HepG2 (cell line): ENCODE measurements around the gene ANKHD1. TPM values are rescaled to one million over a fixed set of nuclear protein-coding genes. Genes with fewer than 3 reads are reported as not detected.

ENCODE experiments used
- ASH2L ChIP-seq: fragments of 300-600, 200-600 bp; sonication (generic); IDR thresholded peaks from 2 replicates; pipeline ENCODE4 v1.7.0; 2017; ENCODE audit warnings: low read depth, mild to moderate bottlenecking, moderate library complexity, mixed read lengths, low read length; ENCODE audit not compliant: insufficient read length
- E2F2 ChIP-seq: sonication (generic); formaldehyde crosslinking; IDR thresholded peaks from 2 replicates; pipeline ENCODE4 v1.4.0; 2020; ENCODE audit warnings: missing genetic modification reagents, borderline replicate concordance
- ETS1 ChIP-seq: sonication (generic); formaldehyde crosslinking; IDR thresholded peaks from 2 replicates; pipeline ENCODE4 v1.4.0; 2020; ENCODE audit warnings: missing genetic modification reagents
- KLF16 ChIP-seq, 2 experiments: sonication (generic) in 1 of 2; formaldehyde crosslinking in 1 of 2; IDR thresholded peaks; 2 replicates each; pipeline versions ENCODE4 v1.6.1 to v1.8.0; 2016 to 2023; ENCODE audit warnings: missing genetic modification reagents in 2 of 2, missing compliant biosample characterization in 1 of 2
- NFAT5 ChIP-seq: sonication (generic); formaldehyde crosslinking; IDR thresholded peaks from 2 replicates; pipeline ENCODE4 v1.4.0; 2020; ENCODE audit warnings: missing genetic modification reagents
- RAD21 ChIP-seq: fragments of 450-650 bp; formaldehyde crosslinking; IDR thresholded peaks from 2 replicates; pipeline ENCODE4 v1.5.0; 2020; ENCODE audit warnings: mild to moderate bottlenecking
- RBM39 ChIP-seq: fragments of 200-400 bp; formaldehyde crosslinking; IDR thresholded peaks from one replicate; pipeline ENCODE4 v1.6.1; 2018; ENCODE audit warnings: antibody characterized with exemption, mild to moderate bottlenecking, low read depth, low read length; ENCODE audit not compliant: poor library complexity, severe bottlenecking
- SALL1 ChIP-seq: sonication (generic); formaldehyde crosslinking; IDR thresholded peaks from 2 replicates; pipeline ENCODE4 v1.8.0; 2022; ENCODE audit warnings: mild to moderate bottlenecking, missing genetic modification reagents
- SMYD3 ChIP-seq: sonication (generic); formaldehyde crosslinking; IDR thresholded peaks from 2 replicates; pipeline ENCODE4 v1.8.1; 2023; ENCODE audit warnings: mild to moderate bottlenecking, missing genetic modification reagents
- TAF1 ChIP-seq: sonication (generic); formaldehyde crosslinking; IDR thresholded peaks from 2 replicates; pipeline ENCODE4 v1.4.0; 2020; ENCODE audit warnings: missing genetic modification reagents
- THAP11 ChIP-seq: IDR thresholded peaks from 2 replicates; pipeline ENCODE4 v1.6.1; 2016; ENCODE audit warnings: missing biosample characterization, missing genetic modification reagents
- TP53 ChIP-seq: sonication (generic); formaldehyde crosslinking; conservative IDR thresholded peaks from 2 replicates; pipeline ENCODE4 v1.4.0; 2020; ENCODE audit warnings: missing genetic modification reagents
- ZGPAT ChIP-seq: IDR thresholded peaks from 2 replicates; pipeline ENCODE4 v1.6.1; 2016; ENCODE audit warnings: mild to moderate bottlenecking
- ZMYM4 ChIP-seq: sonication (generic); formaldehyde crosslinking; IDR thresholded peaks from 2 replicates; pipeline ENCODE4 v1.8.1; 2023; ENCODE audit warnings: mild to moderate bottlenecking, missing genetic modification reagents
- ZNF121 ChIP-seq: sonication (generic); formaldehyde crosslinking; IDR thresholded peaks from 2 replicates; pipeline ENCODE4 v1.5.0; 2020; ENCODE audit warnings: mild to moderate bottlenecking, missing genetic modification reagents
- ZXDC ChIP-seq: sonication (generic); formaldehyde crosslinking; IDR thresholded peaks from 2 replicates; pipeline ENCODE4 v1.5.0; 2020; ENCODE audit warnings: mild to moderate bottlenecking, missing genetic modification reagents
- polyA plus RNA-seq, 8 experiments: library from polyadenylated mRNA; depleted of rRNA in 3 of 8; stranded (reverse) in 7 of 8; unstranded in 1 of 8; fragments of >200 nt; fragmentation: Illumina TruSeq in 4 of 8; extraction: Trizol in 4 of 8; gene quantifications; 2 replicates each; pipeline versions ENCODE4 v1.2.1 to v1.2.3, GENCODE V29; 2011 to 2016; ENCODE audit warnings: low read depth in 4 of 8, missing spikeins in 1 of 8, mixed read lengths in 1 of 8; ENCODE audit not compliant: insufficient read depth in 1 of 8
- total RNA-seq, 5 experiments: library from RNA; depleted of rRNA; stranded (reverse); fragments of >200 nt; fragmentation: Illumina TruSeq; extraction: Trizol; gene quantifications; 2 replicates each; pipeline ENCODE4 v1.2.3, GENCODE V29; 2016; ENCODE audit warnings: low read depth in 1 of 5

The ANKHD1 gene
- total and polyA plus RNA-seq, 2 of the 13 experiments (the other 11 are each of a cell fraction or from before 2014, with no cell fraction given), result 69.9 to 82.0 TPM

- TF ChIP-seq ZXDC (CRISPR knock-in tag), result peak; percentile 77; the same call in 1 of the 2 replicates
- TF ChIP-seq SALL1 (CRISPR knock-in tag), result peak; percentile 38
- peak; percentile 61; the same call in 1 of the 2 replicates for TF ChIP-seq ETS1 (CRISPR knock-in tag)
- peak; percentile 90; the same call in 1 of the 2 replicates for TF ChIP-seq E2F2 (CRISPR knock-in tag)
- peak; percentile 48; the same call in 1 of the 2 replicates for TF ChIP-seq ZMYM4 (CRISPR knock-in tag)
- TF ChIP-seq TAF1 (CRISPR knock-in tag), result peak; percentile 93
- peak; percentile 44; the same call in 1 of the 2 replicates for TF ChIP-seq ZGPAT (CRISPR knock-in tag)
- peak in 1 of 2 experiments; percentile 17; a peak in 1 of 4 replicates for TF ChIP-seq KLF16 (CRISPR knock-in tag; IDR thresholded peaks at IDR 0.05)
- TF ChIP-seq RBM39, result peak; percentile 70
- TF ChIP-seq ASH2L, result peak; percentile 15
- TF ChIP-seq SMYD3 (CRISPR knock-in tag), result no peak
- peak; percentile 37; the same call in 1 of the 2 replicates for TF ChIP-seq ZNF121 (CRISPR knock-in tag)
- peak; percentile 90 for TF ChIP-seq THAP11 (CRISPR knock-in tag)
- no peak for TF ChIP-seq TP53 (CRISPR knock-in tag)
- peak; percentile 35; the same call in 1 of the 2 replicates for TF ChIP-seq NFAT5
- TF ChIP-seq RAD21, result peak; percentile 16; the same call in 1 of the 2 replicates
Measured at GRCh38 chr5:140401362-140402257, at the start of gene ANKHD1 (continued).
